SH-SY5Y (cell line): ENCODE results near the gene NME8.

ENCODE experiments used
- GATA2 ChIP-seq: IDR thresholded peaks from 2 replicates; pipeline ENCODE4 v1.6.1; 2011; ENCODE audit warnings: mild to moderate bottlenecking, low read depth, low read length
- GATA3 ChIP-seq: IDR thresholded peaks from 2 replicates; pipeline ENCODE4 v1.6.1; 2011; ENCODE audit warnings: low read depth, mild to moderate bottlenecking, low read length, moderate library complexity

- no peak for TF ChIP-seq GATA2
- no peak for TF ChIP-seq GATA3
Observed at GRCh38 chr7:37816922-37817590, 31.3 kb upstream of the NME8 start.
